IPS-15b (cell line): ENCODE measurements around the gene DOCK8.

Experiments used
- H3K27me3 ChIP-seq: one replicate; pipeline ENCODE4 v1.6.1; 2013; ENCODE audit warnings: low read length; ENCODE audit not compliant: control insufficient read depth, insufficient read depth
- H3K36me3 ChIP-seq: one replicate; pipeline ENCODE4 v1.6.1; 2013; ENCODE audit warnings: low read length; ENCODE audit not compliant: control insufficient read depth, insufficient read depth
- H3K4me1 ChIP-seq: one replicate; pipeline ENCODE4 v1.6.1; 2013; ENCODE audit warnings: mild to moderate bottlenecking, low read length; ENCODE audit not compliant: control insufficient read depth, insufficient read depth
- H3K4me3 ChIP-seq: one replicate; pipeline ENCODE4 v1.5.1; 2013; ENCODE audit warnings: low read depth, low read length
- H3K9ac ChIP-seq: one replicate; pipeline ENCODE4 v1.6.1; 2013; ENCODE audit warnings: low read depth, mild to moderate bottlenecking, low read length
- H3K9me3 ChIP-seq: one replicate; pipeline ENCODE4 v1.6.1; 2013; ENCODE audit warnings: mild to moderate bottlenecking, low read length; ENCODE audit not compliant: control insufficient read depth, insufficient read depth

The DOCK8 gene

DNA sequence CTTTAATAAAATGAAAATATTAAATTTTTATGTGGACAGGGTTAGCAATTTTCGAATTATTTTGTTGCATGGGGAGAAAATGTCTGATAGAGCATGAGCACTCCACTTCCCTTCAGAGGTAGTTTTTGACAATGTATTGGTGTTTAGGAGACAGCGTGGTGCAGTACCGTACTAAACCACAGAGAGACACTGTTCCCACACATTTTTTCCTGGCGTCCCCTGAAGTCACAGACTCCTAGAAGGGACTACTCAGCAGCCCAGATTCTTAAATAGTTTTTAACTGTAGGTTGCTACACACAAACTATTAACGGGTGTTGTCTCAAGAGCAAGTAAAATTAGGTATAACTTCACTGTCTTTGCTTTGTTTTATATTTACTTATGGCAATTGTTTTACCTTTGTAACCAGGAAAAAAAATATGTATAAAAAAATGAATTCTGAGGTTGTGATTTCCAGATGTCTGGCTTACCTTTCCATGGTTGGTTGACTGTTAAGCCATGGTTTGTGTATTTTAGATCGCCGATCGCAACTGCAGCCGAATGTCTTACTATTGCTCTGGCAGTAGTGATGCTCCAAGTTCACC is 171.2 kb downstream of the DOCK8 start:
- Histone ChIP-seq H3K9ac (no peak overlapping the region), H3K4me3 (no peak overlapping the region), H3K4me1 (peaks cover 8% of the 10 kb centered on the region), H3K27me3 (no peaks in the 10 kb centered on the region), H3K36me3 (no peaks in the 10 kb centered on the region), H3K9me3 (no peaks in the 10 kb centered on the region)

DNA sequence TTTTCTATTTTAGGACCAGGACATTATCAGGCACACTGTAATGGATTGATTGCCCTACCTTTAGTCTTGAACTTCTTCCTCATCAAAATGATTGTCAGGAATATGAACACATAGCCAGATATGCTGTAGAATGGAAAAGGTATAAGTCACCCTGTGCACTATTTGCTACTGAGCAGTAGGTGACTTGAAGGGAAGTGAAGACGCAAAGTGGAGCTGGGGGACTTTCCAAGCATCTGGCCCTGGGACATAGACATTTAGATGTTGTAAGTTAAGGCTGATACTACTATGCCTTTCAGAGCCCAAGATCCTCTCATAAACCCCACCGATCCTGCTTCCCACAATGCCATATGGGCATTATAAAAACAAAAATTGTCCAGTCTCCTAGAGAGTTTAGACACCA is 174.5 kb downstream of the DOCK8 start:
- Histone ChIP-seq H3K9ac (no peak overlapping the region), H3K4me1 (peaks cover 8% of the 10 kb centered on the region), H3K9me3 (no peaks in the 10 kb centered on the region), H3K4me3 (no peak overlapping the region), H3K27me3 (no peaks in the 10 kb centered on the region), H3K36me3 (no peaks in the 10 kb centered on the region)

DNA sequence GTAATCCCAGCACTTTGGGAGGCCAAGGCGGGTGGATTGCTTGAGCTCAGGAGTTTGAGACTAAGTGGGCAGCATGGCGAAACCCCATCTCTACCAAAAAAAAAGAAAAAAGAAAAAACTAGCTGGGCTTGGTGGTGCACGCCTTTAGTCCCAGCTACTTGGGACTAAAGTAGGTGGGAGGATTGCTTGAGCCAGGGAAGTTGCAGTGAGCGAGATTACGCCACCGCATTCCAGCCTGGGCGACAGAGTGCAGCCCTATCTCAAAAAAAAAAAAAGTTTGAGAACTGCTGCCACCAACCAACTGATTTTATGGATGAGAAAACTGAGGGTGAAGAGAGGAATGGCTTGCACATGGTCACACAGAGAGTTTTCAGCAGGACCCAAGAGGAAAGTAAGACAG is 175.1 kb downstream of the DOCK8 start:
- Histone ChIP-seq H3K27me3 (no peaks in the 10 kb centered on the region), H3K9ac (no peak overlapping the region), H3K36me3 (no peaks in the 10 kb centered on the region), H3K4me1 (peaks cover 8% of the 10 kb centered on the region), H3K4me3 (no peak overlapping the region), H3K9me3 (no peaks in the 10 kb centered on the region)

- no peak overlapping the region for H3K9ac ChIP-seq
- H3K36me3 ChIP-seq = no peaks in the 10 kb centered on the region
- H3K27me3 ChIP-seq = no peaks in the 10 kb centered on the region
- H3K4me1 ChIP-seq = peaks cover 8% of the 10 kb centered on the region
- no peaks in the 10 kb centered on the region for H3K9me3 ChIP-seq
- H3K4me3 ChIP-seq = no peak overlapping the region
Observed at GRCh38 chr9:392077-392804, 177.6 kb downstream of the DOCK8 start.

- H3K9me3 ChIP-seq = no peaks in the 10 kb centered on the region
- H3K36me3 ChIP-seq = no peaks in the 10 kb centered on the region
- H3K4me1 ChIP-seq = peaks cover 8% of the 10 kb centered on the region
Observed at GRCh38 chr9:394347-395052, 179.8 kb downstream of the DOCK8 start.

DNA sequence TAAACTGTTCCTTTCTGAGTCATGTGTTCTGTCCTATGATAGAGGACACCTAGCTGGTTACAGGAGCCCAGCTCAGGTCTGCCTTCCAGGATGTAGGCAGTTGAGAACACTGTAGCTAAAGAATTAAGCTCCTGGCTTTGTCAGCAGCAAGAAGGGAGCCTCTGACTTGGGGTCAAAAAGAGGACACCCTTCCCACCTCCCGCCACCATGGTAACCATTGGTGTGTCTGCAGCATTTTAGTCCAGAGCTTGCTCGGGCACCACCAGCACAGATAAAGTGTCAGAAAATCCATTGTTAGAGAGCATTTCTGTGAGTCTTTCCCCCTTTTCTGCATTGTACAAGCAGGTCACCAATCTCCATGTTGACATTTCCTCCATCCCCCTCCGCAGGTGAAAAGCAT is 181.7 kb downstream of the DOCK8 start:
- no peaks in the 10 kb centered on the region for H3K36me3 ChIP-seq

More at GRCh38 chr9:394347-395052, 179.8 kb downstream of the DOCK8 start:
- no peak overlapping the region for H3K9ac ChIP-seq
- no peak overlapping the region for H3K4me3 ChIP-seq
- H3K27me3 ChIP-seq = no peaks in the 10 kb centered on the region

GRCh38 chr9:398085-398484 is 183.4 kb downstream of the DOCK8 start:
- Histone ChIP-seq H3K36me3 (no peaks in the 10 kb centered on the region), H3K27me3 (no peaks in the 10 kb centered on the region), H3K4me1 (no peaks in the 10 kb centered on the region), H3K9ac (no peak overlapping the region), H3K4me3 (no peak overlapping the region), H3K9me3 (no peaks in the 10 kb centered on the region)

More for the DNA sequence above, 181.7 kb downstream of the DOCK8 start:
- Histone ChIP-seq H3K4me3 (no peak overlapping the region), H3K9me3 (no peaks in the 10 kb centered on the region), H3K4me1 (no peaks in the 10 kb centered on the region), H3K27me3 (no peaks in the 10 kb centered on the region), H3K9ac (no peak overlapping the region)

- Histone ChIP-seq H3K9ac (no peak overlapping the region), H3K36me3 (no peaks in the 10 kb centered on the region), H3K27me3 (no peaks in the 10 kb centered on the region), H3K9me3 (no peaks in the 10 kb centered on the region), H3K4me3 (no peak overlapping the region), H3K4me1 (no peaks in the 10 kb centered on the region)
Observed at GRCh38 chr9:401223-401622, 186.6 kb downstream of the DOCK8 start.

DNA sequence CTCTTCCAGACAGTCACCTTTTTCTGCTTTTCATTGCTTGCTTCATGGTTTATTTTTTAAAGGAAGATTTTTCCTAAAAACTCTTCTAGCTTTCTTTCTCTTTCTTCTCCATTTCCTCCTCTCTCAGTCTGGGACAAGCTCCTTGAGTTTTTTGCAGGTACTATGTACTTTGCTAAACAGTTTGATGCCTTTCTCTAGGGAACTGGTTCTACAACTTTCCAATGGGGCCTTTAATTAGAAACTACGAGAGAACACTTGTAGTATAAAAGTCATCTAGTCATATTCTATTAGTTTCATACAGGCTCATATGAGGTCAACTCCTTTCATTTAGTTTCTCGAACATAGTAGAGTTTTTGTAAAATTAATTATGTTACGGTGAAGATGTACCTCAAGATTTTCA is 189.6 kb downstream of the DOCK8 start:
- Histone ChIP-seq H3K9ac (no peak overlapping the region), H3K36me3 (no peaks in the 10 kb centered on the region), H3K27me3 (no peaks in the 10 kb centered on the region), H3K4me1 (no peaks in the 10 kb centered on the region), H3K9me3 (no peaks in the 10 kb centered on the region), H3K4me3 (no peak overlapping the region)

GRCh38 chr9:405341-405740 is 190.7 kb downstream of the DOCK8 start:
- Histone ChIP-seq H3K4me1 (no peaks in the 10 kb centered on the region), H3K9me3 (no peaks in the 10 kb centered on the region), H3K9ac (no peak overlapping the region), H3K4me3 (no peak overlapping the region), H3K36me3 (no peaks in the 10 kb centered on the region), H3K27me3 (no peaks in the 10 kb centered on the region)

- no peaks in the 10 kb centered on the region for H3K36me3 ChIP-seq
- no peak overlapping the region for H3K4me3 ChIP-seq
Observed at GRCh38 chr9:406886-407654, 192.4 kb downstream of the DOCK8 start.

More at GRCh38 chr9:406886-407654, 192.4 kb downstream of the DOCK8 start:
- Histone ChIP-seq H3K9ac (no peak overlapping the region), H3K4me1 (no peaks in the 10 kb centered on the region), H3K27me3 (no peaks in the 10 kb centered on the region), H3K9me3 (no peaks in the 10 kb centered on the region)
